ENCODE results near the gene CA5A. TPM values are rescaled to one million over a fixed set of nuclear protein-coding genes. Genes with fewer than 3 reads are reported as not detected.

CA5A gene
- polyA plus RNA-seq, 2 of the 4 experiments (the other 2 are of a cell fraction), result not detected

GRCh38 chr16:87959391-87959990 lies 23.2 kb upstream of the CA5A start:
- ChIA-PET CTCF (interaction anchor here (0.6 kb wide), 1 partner anchor 88 kb away, joined by 3 read pairs; no protein-coding TSS in a partner anchor), POLR2A (no interaction called here)
- no peak for FAIRE-seq
- H3K9me3 ChIP-seq, result no peaks in the 10 kb centered on the region
- no peak overlapping the region for H3K4me3 ChIP-seq
- no peak for DNase-seq (ENCODE audit: low read depth in 1 of 2, low spot score in 1 of 2)
- H3K27ac ChIP-seq, result no peak overlapping the region
- peaks cover 6% of the 10 kb centered on the region; the same call in 1 of the 3 replicates for H3K4me1 ChIP-seq
- 90% methylated on average over 23 of the region's 23 CpGs for WGBS (ENCODE audit: missing lambda C conversion rate)
- TF ChIP-seq FOSL2 (IDR thresholded peaks at IDR 0.05) (no peak), FOSL2 (CRISPR knock-in tag; IDR thresholded peaks at IDR 0.05) (no peak), E2F6 (IDR thresholded peaks at IDR 0.05; ENCODE audit: borderline replicate concordance, low read depth) (no peak), CEBPB (IDR thresholded peaks at IDR 0.05) (no peak), ATOH8 (CRISPR knock-in tag; IDR thresholded peaks at IDR 0.05; ENCODE audit: low read depth) (no peak), FOXS1 (CRISPR knock-in tag; IDR thresholded peaks at IDR 0.05) (no peak), ZC3H11A (IDR thresholded peaks at IDR 0.05) (no peak), HDAC2 (IDR thresholded peaks at IDR 0.05) (no peak), ESRRA (IDR thresholded peaks at IDR 0.05; ENCODE audit: borderline replicate concordance, low read length) (no peak), FOSB (CRISPR knock-in tag; IDR thresholded peaks at IDR 0.05) (no peak), POLR2A (IDR thresholded peaks at IDR 0.05; ENCODE audit: low read length) (no peak)
- no peak overlapping the region for H3K4me2 ChIP-seq
- no peak for ATAC-seq

GRCh38 chr16:87958632-87959031 lies 22.3 kb upstream of the CA5A start:
- H3K4me2 ChIP-seq, result no peak overlapping the region
- H3K4me1 ChIP-seq, result peaks cover 11% of the 10 kb centered on the region; the same call in 1 of the 3 replicates
- WGBS (ENCODE audit: missing lambda C conversion rate), result 92% methylated on average over 9 of the region's 9 CpGs
- ChIA-PET POLR2A (no interaction called here), CTCF (no interaction called here)
- ATAC-seq, result no peak
- DNase-seq (ENCODE audit: low read depth in 1 of 2, low spot score in 1 of 2), result no peak
- no peak overlapping the region for H3K4me3 ChIP-seq
- FAIRE-seq, result no peak
- H3K27ac ChIP-seq, result no peak overlapping the region
- H3K9me3 ChIP-seq, result no peaks in the 10 kb centered on the region
- TF ChIP-seq HOXA7 (CRISPR knock-in tag; IDR thresholded peaks at IDR 0.05) (no peak), CHD4 (IDR thresholded peaks at IDR 0.05; ENCODE audit: borderline replicate concordance) (no peak), CTCF (IDR thresholded peaks at IDR 0.05) (no peak), KDM5A (IDR thresholded peaks at IDR 0.05) (no peak), FOSB (CRISPR knock-in tag; IDR thresholded peaks at IDR 0.05) (no peak), MAFK (IDR thresholded peaks at IDR 0.05; ENCODE audit: partially characterized antibody) (no peak), HDAC2 (IDR thresholded peaks at IDR 0.05) (no peak), KDM1A (IDR thresholded peaks at IDR 0.05; ENCODE audit: low read depth) (no peak), HEYL (CRISPR knock-in tag; IDR thresholded peaks at IDR 0.05) (no peak), SREBF2 (IDR thresholded peaks at IDR 0.05) (no peak)

- ChIA-PET POLR2A (interaction anchor here (0.5 kb wide), 1 partner anchor 556 kb away, joined by 3 read pairs; no protein-coding TSS in a partner anchor), CTCF (interaction anchor here (0.5 to 2.3 kb wide), 7 partner anchors 14 to 646 kb away, joined by 3 to 9 read pairs (median 5); no protein-coding TSS in a partner anchor)
- ATAC-seq (no peak), DNase-seq (ENCODE audit: low read depth in 1 of 2, low spot score in 1 of 2) (no peak), FAIRE-seq (no peak)
- 94% methylated on average over 34 of the region's 34 CpGs for WGBS (ENCODE audit: missing lambda C conversion rate)
- TF ChIP-seq FOXS1 (CRISPR knock-in tag; IDR thresholded peaks at IDR 0.05) (no peak), E2F6 (IDR thresholded peaks at IDR 0.05; ENCODE audit: borderline replicate concordance, low read depth) (no peak), ESRRA (IDR thresholded peaks at IDR 0.05; ENCODE audit: borderline replicate concordance, low read length) (no peak), RCOR1 (IDR thresholded peaks at IDR 0.05; ENCODE audit: low read depth, low read length) (no peak), SMC3 (IDR thresholded peaks at IDR 0.05) (no peak), NFE2L2 (conservative IDR thresholded peaks at IDR 0.05; ENCODE audit: low read length) (no peak), GATA3 (IDR thresholded peaks at IDR 0.05; ENCODE audit: borderline replicate concordance) (no peak)
- Histone ChIP-seq H3K4me3 (no peak overlapping the region), H3K4me2 (no peak overlapping the region), H3K4me1 (peaks cover 22% of the 10 kb centered on the region), H3K27ac (no peak overlapping the region), H3K9me3 (no peaks in the 10 kb centered on the region)
Observed at GRCh38 chr16:87957296-87958094, 21.2 kb upstream of the CA5A start.

Data from A549 (cell line).